Testis (tissue), 3 donors: ENCODE data around the gene PRPF4. TPM values are rescaled to one million over a fixed set of nuclear protein-coding genes. Genes with fewer than 3 reads are reported as not detected.

Experiments
- DNase-seq: peaks from one replicate; pipeline ENCODE4 v3.0.0-alpha.2; 2019
- H3K27ac ChIP-seq, 2 donors: fragments of 200-600 bp; sonication (generic); one replicate each; pipeline ENCODE4 v1.5.1; 2019
- H3K27me3 ChIP-seq: fragments of 200-600 bp; sonication (generic); one replicate; pipeline ENCODE4 v1.5.1; 2019
- H3K36me3 ChIP-seq: fragments of 200-600 bp; sonication (generic); one replicate; pipeline ENCODE4 v1.5.1; 2017; ENCODE audit warnings: low read depth; ENCODE audit errors: missing control alignments
- H3K4me1 ChIP-seq: fragments of 200-600 bp; sonication (generic); one replicate; pipeline ENCODE4 v1.5.1; 2019
- H3K4me3 ChIP-seq, 2 donors: fragments of 200-600 bp; sonication (generic); one replicate each; pipeline ENCODE4 v1.5.1; 2017 to 2019
- H3K9me3 ChIP-seq: fragments of 200-600 bp; sonication (generic); one replicate; pipeline ENCODE4 v1.5.1; 2017
- CTCF ChIP-seq, 3 experiments: fragments of 450-650 bp in 2 of 3; fragments of 200-600 bp in 1 of 3; sonication (generic) in 1 of 3; IDR thresholded peaks; one replicate each; pipeline ENCODE4 v1.5.1; 2016 to 2019; ENCODE audit warnings: antibody characterized with exemption in 3 of 3, mild to moderate bottlenecking in 2 of 3, moderate library complexity in 1 of 3
- POLR2A ChIP-seq: fragments of 450-650 bp; IDR thresholded peaks from one replicate; pipeline ENCODE4 v1.6.1; 2017; ENCODE audit warnings: antibody characterized with exemption, mild to moderate bottlenecking, moderate library complexity
- WGBS, 2 donors: methylation state at CpG; one replicate each; pipeline ENCODE4 v1.1.5; 2018; 5-methylcytosine and 5-hydroxymethylcytosine counted together
- intact Hi-C: fragments of 100-400 bp; cut with DNase I; formaldehyde crosslinking; loops from one replicate; pipeline ENCODE4 v1.15.1; 2023; ENCODE audit warnings: low total_unique reads
- polyA plus RNA-seq: library from polyadenylated mRNA; stranded (reverse); fragments of 350-450 nt; fragmentation: Illumina TruSeq; extraction: RNeasy Lipid Tissue Mini Kit (QIAGEN cat#74804); gene quantifications from one replicate; pipeline ENCODE4 v1.2.3, GENCODE V29; 2014; ENCODE audit warnings: low read depth, low replicate concordance; ENCODE audit not compliant: insufficient read depth
- total RNA-seq, 2 donors: library from RNA; depleted of rRNA; stranded (reverse); fragments of >200 nt; gene quantifications; one replicate each; pipeline ENCODE4 v1.2.3, GENCODE V29; 2016

PRPF4 gene
- total and polyA plus RNA-seq, 3 donors from 2014 or later, result 27.3 to 30.3 (median 29.9) TPM

GRCh38 chr9:113254991-113255390, 20.5 kb upstream of the PRPF4 start:
- WGBS, 2 donors, result 83 to 98% methylated on average over 1 of the region's 1 CpG
- intact Hi-C loops, result no loop called here
- H3K4me3 ChIP-seq, result no peak overlapping the region
- H3K36me3 ChIP-seq, result no peaks in the 10 kb centered on the region
- H3K27ac ChIP-seq, result no peak overlapping the region
- H3K4me1 ChIP-seq, result no peaks in the 10 kb centered on the region
- H3K27me3 ChIP-seq, result no peaks in the 10 kb centered on the region
- no peak for DNase-seq
- no peak for TF ChIP-seq CTCF (IDR thresholded peaks at IDR 0.05)
- no peak for TF ChIP-seq POLR2A
- no peaks in the 10 kb centered on the region for H3K9me3 ChIP-seq

GRCh38 chr9:113255438-113255837, 20.0 kb upstream of the PRPF4 start:
- Histone ChIP-seq H3K4me1 (no peaks in the 10 kb centered on the region), H3K27ac (no peak overlapping the region), H3K27me3 (no peaks in the 10 kb centered on the region), H3K36me3 (no peaks in the 10 kb centered on the region), H3K4me3 (no peak overlapping the region), H3K9me3 (no peaks in the 10 kb centered on the region)
- 88 to 94% methylated on average over 6 of the region's 6 CpGs for WGBS, 2 donors
- intact Hi-C loops, result no loop called here
- DNase-seq, result no peak
- TF ChIP-seq CTCF (IDR thresholded peaks at IDR 0.05) (no peak), POLR2A (no peak)

- Histone ChIP-seq H3K4me3 (no peak overlapping the region), H3K4me1 (no peaks in the 10 kb centered on the region), H3K27ac (no peak overlapping the region), H3K27me3 (no peaks in the 10 kb centered on the region), H3K9me3 (no peaks in the 10 kb centered on the region), H3K36me3 (no peaks in the 10 kb centered on the region)
- DNase-seq, result no peak
- intact Hi-C loops, result no loop called here
- TF ChIP-seq POLR2A, result no peak
- TF ChIP-seq CTCF (IDR thresholded peaks at IDR 0.05), result no peak
- WGBS, 2 donors, result 96% methylated on average over 3 of the region's 3 CpGs
Observed at GRCh38 chr9:113257863-113258262, 17.6 kb upstream of the PRPF4 start.

GRCh38 chr9:113258282-113258681, 17.2 kb upstream of the PRPF4 start:
- Histone ChIP-seq H3K36me3 (no peaks in the 10 kb centered on the region), H3K4me1 (no peaks in the 10 kb centered on the region), H3K4me3 (no peak overlapping the region), H3K9me3 (no peaks in the 10 kb centered on the region), H3K27me3 (no peaks in the 10 kb centered on the region), H3K27ac (no peak overlapping the region)
- intact Hi-C loops, result no loop called here
- 54 to 73% methylated on average over 1 of the region's 1 CpG for WGBS, 2 donors
- DNase-seq, result no peak
- TF ChIP-seq CTCF (IDR thresholded peaks at IDR 0.05), result no peak

GRCh38 chr9:113261917-113262671, 13.4 kb upstream of the PRPF4 start:
- WGBS, 2 donors, result 82 to 100% methylated on average over 1 of the region's 1 CpG
- no peaks in the 10 kb centered on the region for H3K27me3 ChIP-seq
- no peaks in the 10 kb centered on the region for H3K36me3 ChIP-seq
- no peaks in the 10 kb centered on the region for H3K4me1 ChIP-seq
- no peak overlapping the region for H3K4me3 ChIP-seq
- intact Hi-C loops, result no loop called here
- H3K27ac ChIP-seq, result no peak overlapping the region
- TF ChIP-seq CTCF (IDR thresholded peaks at IDR 0.05), result no peak
- no peak for TF ChIP-seq POLR2A
- H3K9me3 ChIP-seq, result no peaks in the 10 kb centered on the region
- no peak for DNase-seq
